GM18861 (cell line): Measurements from ENCODE around the gene EDEM3.

Experiments
- ATAC-seq: cut with Tn5 transposase; IDR thresholded peaks from one replicate; pipeline ENCODE4 v1.9.1; 2021; ENCODE audit not compliant: unreplicated experiment

Gene EDEM3

DNA sequence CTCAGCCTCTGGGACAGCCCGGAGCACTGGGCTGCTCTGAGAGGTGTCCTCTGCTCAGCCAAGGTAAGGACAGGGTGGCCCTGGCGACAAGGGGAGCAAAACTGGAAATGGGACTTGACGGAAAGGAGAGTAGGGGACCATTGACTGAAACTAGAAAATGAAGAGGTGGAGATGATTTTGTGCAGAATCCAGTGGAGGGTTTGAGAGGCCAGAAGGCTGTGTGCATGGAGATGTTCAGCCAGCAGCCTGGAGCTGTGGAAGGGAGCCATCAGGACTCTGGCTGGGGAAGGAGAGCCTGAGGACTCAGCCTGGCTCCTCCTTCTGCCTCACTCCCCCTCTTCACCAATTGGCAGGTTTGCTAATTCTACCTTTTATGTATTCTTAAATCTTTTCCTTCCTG, 114.2 kb downstream of the EDEM3 start:
- no peak for ATAC-seq
